DND-41 (cell line): ENCODE results near the gene TRIM24.

Experiments
- ATAC-seq: fragments of 200-7000 bp; cut with Tn5 transposase; 3 replicates; pipeline ENCODE4 v1.9.1; 2021; ENCODE audit warnings: low read depth; ENCODE audit not compliant: insufficient read depth
- DNase-seq: peaks from one replicate; pipeline ENCODE4 v3.0.0-alpha.2; 2020
- H2AFZ ChIP-seq: 2 replicates; pipeline ENCODE4 v1.6.0; 2012; ENCODE audit warnings: low read depth, low read length
- H3K27ac ChIP-seq: 2 replicates; pipeline ENCODE4 v1.5.1; 2012; ENCODE audit warnings: low read length, inconsistent platforms
- H3K27me3 ChIP-seq: fragments of 200-600 bp; sonication (generic); 2 replicates; pipeline ENCODE4 v1.6.0; 2012; ENCODE audit warnings: low read length, mild to moderate bottlenecking, inconsistent platforms; ENCODE audit not compliant: insufficient read depth, poor library complexity
- H3K36me3 ChIP-seq: 2 replicates; pipeline ENCODE4 v1.5.1; 2012; ENCODE audit warnings: low read length, inconsistent platforms; ENCODE audit not compliant: insufficient read depth
- H3K4me1 ChIP-seq: 2 replicates; pipeline ENCODE4 v1.5.1; 2012; ENCODE audit warnings: mild to moderate bottlenecking, low read length; ENCODE audit not compliant: insufficient read depth
- H3K4me2 ChIP-seq: 2 replicates; pipeline ENCODE4 v1.6.0; 2012; ENCODE audit warnings: mild to moderate bottlenecking, moderate library complexity, low read length, inconsistent platforms; ENCODE audit not compliant: insufficient read depth
- H3K4me3 ChIP-seq, 2 experiments: fragments of 200-600 bp in 1 of 2; shearing (Covaris generic) in 1 of 2; 2 replicates each; pipeline ENCODE4 v1.5.1; 2012 to 2016; ENCODE audit warnings: inconsistent platforms in 2 of 2, low read length in 2 of 2, mild to moderate bottlenecking in 2 of 2, low read depth in 1 of 2, moderate library complexity in 1 of 2
- H3K79me2 ChIP-seq: 2 replicates; pipeline ENCODE4 v1.6.0; 2012; ENCODE audit warnings: low read length, inconsistent platforms; ENCODE audit not compliant: insufficient read depth
- H3K9ac ChIP-seq: 2 replicates; pipeline ENCODE4 v1.6.0; 2012; ENCODE audit warnings: low read depth, mild to moderate bottlenecking, inconsistent platforms, low read length, moderate library complexity
- H3K9me3 ChIP-seq: 2 replicates; pipeline ENCODE4 v1.5.1; 2012; ENCODE audit warnings: low read length, moderate library complexity, mild to moderate bottlenecking, inconsistent platforms; ENCODE audit not compliant: insufficient read depth, severe bottlenecking
- H4K20me1 ChIP-seq: 2 replicates; pipeline ENCODE4 v1.6.0; 2012; ENCODE audit warnings: low read length; ENCODE audit not compliant: insufficient read depth
- CTCF ChIP-seq: IDR thresholded peaks from 2 replicates; pipeline ENCODE4 v1.5.1; 2012; ENCODE audit warnings: borderline replicate concordance, low read length, moderate library complexity, mild to moderate bottlenecking; ENCODE audit not compliant: poor library complexity, severe bottlenecking; ENCODE audit errors: extremely low read depth
- EZH2 ChIP-seq: IDR thresholded peaks from 3 replicates; pipeline ENCODE4 v1.6.1; 2012; ENCODE audit warnings: borderline replicate concordance, low read depth, mild to moderate bottlenecking, moderate library complexity, low read length, inconsistent platforms; ENCODE audit not compliant: severe bottlenecking

The TRIM24 gene

DNA sequence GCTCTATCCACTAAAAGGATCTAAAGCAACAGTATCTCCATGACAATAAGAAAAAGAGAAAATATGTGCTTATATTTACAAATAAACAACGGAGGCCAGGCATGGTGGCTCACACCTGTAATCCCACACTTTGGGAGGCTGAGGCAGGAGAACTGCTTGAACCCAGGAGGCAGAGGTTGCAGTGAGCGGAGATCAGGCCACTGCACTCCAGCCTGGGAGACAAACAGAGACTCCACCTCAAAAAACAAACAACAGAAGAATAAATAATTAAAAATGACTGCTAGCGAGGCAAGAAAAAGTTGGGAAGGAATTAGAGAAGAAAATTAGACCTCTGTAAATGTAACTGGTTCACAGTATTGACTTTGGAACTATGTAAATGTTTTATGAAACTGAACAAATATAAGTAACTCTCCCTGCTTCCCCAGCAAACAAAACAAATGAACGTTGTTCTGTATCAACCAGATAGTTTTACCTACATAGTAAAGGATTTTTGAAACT, 17.1 kb downstream of the TRIM24 start:
- H3K4me1 ChIP-seq = no peaks in the 10 kb centered on the region
- TF ChIP-seq EZH2 (no peak), CTCF (no peak)
- no peaks in the 10 kb centered on the region; the same call in 1 of the 2 replicates for H3K36me3 ChIP-seq
- H2AFZ ChIP-seq = no peak overlapping the region
- ATAC-seq = no peak
- H4K20me1 ChIP-seq = peaks cover 66% of the 10 kb centered on the region
- H3K9ac ChIP-seq = no peak overlapping the region
- H3K9me3 ChIP-seq = no peaks in the 10 kb centered on the region
- no peak for DNase-seq
- peaks cover 97% of the 10 kb centered on the region for H3K79me2 ChIP-seq
- no peak overlapping the region for H3K4me2 ChIP-seq
- no peaks in the 10 kb centered on the region for H3K27me3 ChIP-seq
- H3K27ac ChIP-seq = no peak overlapping the region
- no peak overlapping the region for H3K4me3 ChIP-seq

DNA sequence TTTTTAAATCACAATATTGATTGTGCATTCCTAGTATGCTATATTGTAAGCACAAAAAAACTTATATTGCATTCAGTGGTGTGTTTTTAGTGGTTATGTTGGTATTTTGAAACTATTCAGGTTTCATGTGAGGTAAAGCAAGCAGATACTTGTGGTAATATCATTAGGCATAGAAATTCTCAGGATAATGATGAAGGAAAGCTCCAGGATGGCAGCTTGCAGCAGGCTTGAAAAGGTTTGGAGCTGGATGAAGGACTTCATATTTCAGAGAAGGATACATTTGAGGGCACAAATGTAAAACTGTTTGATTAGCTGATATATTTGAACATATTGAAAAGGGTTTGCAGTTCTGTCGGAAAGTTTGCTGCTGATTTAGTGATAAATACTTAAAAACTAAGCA, 17.5 kb downstream of the TRIM24 start:
- ATAC-seq = no peak
- no peak for DNase-seq
- TF ChIP-seq EZH2 (no peak), CTCF (no peak)
- Histone ChIP-seq H3K36me3 (no peaks in the 10 kb centered on the region; the same call in 1 of the 2 replicates), H4K20me1 (peaks cover 65% of the 10 kb centered on the region), H3K27me3 (no peaks in the 10 kb centered on the region), H2AFZ (no peak overlapping the region), H3K9me3 (no peaks in the 10 kb centered on the region), H3K9ac (no peak overlapping the region), H3K4me2 (no peak overlapping the region), H3K4me1 (no peaks in the 10 kb centered on the region), H3K4me3 (no peak overlapping the region), H3K79me2 (peaks cover 97% of the 10 kb centered on the region), H3K27ac (no peak overlapping the region)

GRCh38 chr7:138478499-138478908, 18.4 kb downstream of the TRIM24 start:
- Histone ChIP-seq H4K20me1 (peaks cover 66% of the 10 kb centered on the region), H3K4me2 (no peak overlapping the region), H3K4me3 (no peak overlapping the region), H3K79me2 (peaks cover 97% of the 10 kb centered on the region), H3K27ac (no peak overlapping the region), H3K9me3 (no peaks in the 10 kb centered on the region), H3K27me3 (no peaks in the 10 kb centered on the region), H2AFZ (no peak overlapping the region), H3K9ac (no peak overlapping the region), H3K36me3 (no peaks in the 10 kb centered on the region; the same call in 1 of the 2 replicates), H3K4me1 (no peaks in the 10 kb centered on the region)
- ATAC-seq (peak; percentile 22; the same call in 1 of the 3 replicates), DNase-seq (no peak)
- TF ChIP-seq EZH2 (no peak), CTCF (no peak)

GRCh38 chr7:138480527-138480926, 20.5 kb downstream of the TRIM24 start:
- Histone ChIP-seq H3K79me2 (peaks cover 97% of the 10 kb centered on the region), H3K27ac (no peak overlapping the region), H4K20me1 (peaks cover 53% of the 10 kb centered on the region), H3K4me2 (no peak overlapping the region), H3K4me3 (no peak overlapping the region), H3K4me1 (no peaks in the 10 kb centered on the region), H3K9me3 (peaks cover 5% of the 10 kb centered on the region), H3K9ac (no peak overlapping the region), H3K36me3 (no peaks in the 10 kb centered on the region; the same call in 1 of the 2 replicates), H2AFZ (no peak overlapping the region), H3K27me3 (no peaks in the 10 kb centered on the region)
- no peak for TF ChIP-seq EZH2
- TF ChIP-seq CTCF = no peak
- ATAC-seq (no peak), DNase-seq (no peak)
